PFSK-1 (cell line): ENCODE results near the gene GSN.

Source experiments
- FOXP2 ChIP-seq: optimal IDR thresholded peaks from 2 replicates; pipeline ENCODE3; 2011; ENCODE audit warnings: borderline replicate concordance, control low read depth, inconsistent platforms; ENCODE audit not compliant: insufficient read depth; ENCODE audit errors: extremely low read length, extremely low read depth
- POLR2AphosphoS5 ChIP-seq: IDR thresholded peaks from 2 replicates; pipeline ENCODE4 v1.6.1; 2012; ENCODE audit warnings: low read depth, mild to moderate bottlenecking, control low read depth, low read length, moderate library complexity
- REST ChIP-seq, 2 experiments: IDR thresholded peaks; 2 replicates each; pipeline versions ENCODE4 v1.6.1 to v1.8.0; 2011 to 2012; ENCODE audit warnings: low read depth in 2 of 2, low read length in 2 of 2, control low read depth in 1 of 2, inconsistent platforms in 1 of 2, mild to moderate bottlenecking in 1 of 2, moderate library complexity in 1 of 2; ENCODE audit not compliant: insufficient read depth in 1 of 2
- SIN3A ChIP-seq: IDR thresholded peaks from 2 replicates; pipeline ENCODE4 v1.6.1; 2012; ENCODE audit warnings: mild to moderate bottlenecking, low read length, moderate library complexity, borderline replicate concordance; ENCODE audit not compliant: insufficient read depth
- TAF1 ChIP-seq: IDR thresholded peaks from 2 replicates; pipeline ENCODE4 v1.6.1; 2012; ENCODE audit warnings: low read length, control low read depth, borderline replicate concordance; ENCODE audit not compliant: insufficient read depth

GSN gene

DNA sequence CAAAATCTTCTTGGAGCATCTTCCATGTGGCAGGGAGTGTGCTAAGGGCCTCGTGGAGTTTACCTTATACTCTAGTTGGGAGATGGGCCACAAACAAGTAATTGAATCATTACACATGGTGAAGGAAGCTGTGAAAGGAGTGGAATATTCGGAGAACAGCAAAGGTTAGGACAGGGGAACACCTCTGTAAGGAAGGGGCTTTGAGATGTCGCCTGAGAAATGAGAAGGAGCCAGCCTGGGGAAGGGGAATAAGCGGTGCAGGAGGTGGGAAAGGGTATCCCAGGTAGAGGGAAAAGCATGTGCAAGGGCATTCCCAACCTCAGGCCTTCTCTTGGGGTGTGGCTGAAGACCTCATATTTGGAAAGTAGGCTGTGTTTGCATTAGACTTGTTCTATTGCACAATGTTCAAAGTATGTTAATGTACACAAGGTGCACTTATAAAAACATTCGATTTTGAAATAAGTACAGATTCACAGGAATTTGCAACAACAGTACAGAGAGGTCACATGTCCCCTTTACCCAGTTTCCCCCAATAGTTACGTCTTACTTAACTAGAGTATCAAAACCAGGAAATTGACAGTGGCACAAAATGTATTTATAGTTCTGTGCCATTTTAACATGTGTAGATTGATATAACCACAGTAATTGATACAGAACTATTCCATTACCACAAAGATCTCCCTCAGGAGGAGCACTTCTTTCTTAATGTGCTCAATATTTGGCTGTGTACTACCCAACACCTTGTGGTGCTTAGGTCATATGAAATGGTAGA, 104.5 kb downstream of the GSN start:
- TF ChIP-seq SIN3A, result no peak
- no peak for TF ChIP-seq REST (IDR thresholded peaks at IDR 0.05; ENCODE audit: insufficient read depth in 1 of 2, low read depth in 2 of 2, low read length in 2 of 2)
- TF ChIP-seq TAF1, result no peak
- no peak for TF ChIP-seq FOXP2
- TF ChIP-seq POLR2AphosphoS5, result no peak

DNA sequence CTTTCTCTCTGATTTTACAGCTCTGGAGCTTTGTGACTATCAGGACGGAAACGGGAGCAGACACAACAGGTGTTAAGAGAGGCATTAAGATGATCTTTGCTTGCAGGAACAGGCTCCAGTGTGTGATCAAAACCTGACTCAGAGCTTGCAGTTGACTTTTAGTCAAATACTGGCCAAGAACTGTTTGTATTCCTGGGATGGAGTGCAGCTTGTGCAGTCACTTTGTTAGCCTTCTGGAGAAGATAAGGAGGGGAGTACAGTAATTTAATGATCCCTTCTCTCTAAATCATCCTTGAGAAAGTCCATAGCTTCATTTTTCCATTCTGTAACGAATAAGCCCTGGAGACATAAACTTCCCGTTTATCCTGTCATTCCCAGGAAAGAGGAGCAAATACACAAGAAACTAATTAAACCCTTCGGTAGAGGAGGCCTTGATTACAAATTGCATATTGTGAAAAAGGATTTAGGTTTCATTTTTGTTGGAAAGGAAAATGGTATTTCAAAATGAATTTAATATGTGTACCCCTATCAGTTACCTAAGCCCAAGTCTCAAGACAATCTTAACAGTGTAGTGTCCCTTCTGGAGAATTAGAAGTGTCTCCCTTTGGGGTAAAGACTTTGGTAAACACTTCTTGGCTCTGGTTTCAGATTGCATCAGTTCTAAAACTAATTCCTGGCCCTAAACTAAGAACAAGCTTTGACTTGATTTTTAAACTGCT, 105.2 kb downstream of the GSN start:
- TF ChIP-seq REST (IDR thresholded peaks at IDR 0.05; ENCODE audit: insufficient read depth in 1 of 2, low read depth in 2 of 2, low read length in 2 of 2), result no peak
- no peak for TF ChIP-seq TAF1
- TF ChIP-seq FOXP2, result no peak
- TF ChIP-seq POLR2AphosphoS5, result no peak
- TF ChIP-seq SIN3A, result no peak

DNA sequence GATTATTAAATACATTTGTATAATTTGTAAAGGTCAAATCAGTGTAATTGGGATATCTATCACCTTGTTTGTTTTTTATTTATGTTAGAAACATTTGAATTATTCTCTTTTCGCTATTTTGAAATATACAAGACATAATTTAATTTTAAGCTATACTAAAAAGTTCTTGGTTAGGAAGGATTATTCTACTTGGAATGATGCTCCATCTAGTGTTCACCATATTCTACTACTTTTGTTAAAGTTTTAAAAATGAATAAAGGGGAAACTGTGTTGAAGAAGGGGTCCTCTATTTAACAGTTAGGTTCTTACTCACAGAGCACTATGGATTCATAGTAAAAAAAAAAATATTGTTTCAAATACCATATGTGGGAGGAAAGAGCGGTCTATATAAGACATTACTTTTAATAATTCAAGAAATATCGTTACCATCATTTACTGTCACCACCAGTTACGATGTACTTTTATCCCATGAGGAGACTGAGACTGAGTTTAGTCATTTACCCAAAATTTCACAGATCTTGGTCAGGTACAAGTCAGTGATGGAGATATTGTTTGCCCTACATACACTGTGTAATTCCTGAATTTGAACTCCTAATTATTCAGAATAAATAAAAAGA, 108.4 kb downstream of the GSN start:
- TF ChIP-seq SIN3A (no peak), FOXP2 (no peak), TAF1 (no peak), POLR2AphosphoS5 (no peak)

DNA sequence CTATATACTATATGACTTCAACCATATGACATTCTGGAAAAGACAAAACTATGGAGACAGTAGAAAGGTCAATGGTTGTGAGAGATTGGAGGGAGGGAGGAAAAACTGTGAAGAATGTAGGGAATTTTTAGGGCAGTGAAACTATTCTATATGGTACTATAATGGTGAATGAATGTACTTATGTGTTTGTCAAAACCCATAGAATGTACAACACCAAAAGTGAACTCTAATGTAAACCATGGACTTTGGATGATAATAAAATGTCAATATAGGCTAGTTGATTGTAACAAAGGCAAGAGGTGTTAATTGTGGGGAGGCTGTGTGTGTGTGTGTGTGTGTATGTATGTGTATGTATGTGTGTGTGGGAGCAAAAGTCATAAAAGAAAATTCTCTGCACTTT, 112.9 kb downstream of the GSN start:
- no peak for TF ChIP-seq REST (IDR thresholded peaks at IDR 0.05; ENCODE audit: insufficient read depth in 1 of 2, low read depth in 2 of 2, low read length in 2 of 2)
- no peak for TF ChIP-seq TAF1
- TF ChIP-seq FOXP2, result no peak
- no peak for TF ChIP-seq SIN3A
- no peak for TF ChIP-seq POLR2AphosphoS5
